ENCODE measurements around the gene SLC22A13.

DNA sequence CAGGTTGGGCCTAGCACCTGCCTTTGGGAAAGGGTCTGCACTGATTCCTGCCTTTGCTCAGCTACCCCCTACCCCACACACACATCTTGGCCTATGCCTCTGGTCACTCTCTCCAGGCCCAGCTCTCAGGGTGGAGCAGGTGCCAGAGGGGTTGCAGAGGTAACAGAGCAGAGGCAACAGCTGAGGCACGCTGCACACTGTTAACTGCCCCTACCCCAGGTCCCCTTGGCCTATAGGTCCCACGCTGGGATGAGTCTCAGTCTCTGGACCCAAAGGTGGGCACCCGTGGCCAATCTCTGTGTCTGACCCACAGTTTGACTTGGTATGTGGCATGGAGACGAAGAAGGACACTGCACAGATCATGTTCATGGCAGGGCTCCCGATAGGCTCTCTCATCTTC is 41.3 kb downstream of the SLC22A13 start:
- TF ChIP-seq CTCF (IDR thresholded peaks at IDR 0.05 in 8 of 11, conservative IDR thresholded peaks at IDR 0.05 in 3 of 11): no peak
- no peak for TF ChIP-seq POLR2A (IDR thresholded peaks at IDR 0.05)
- no peak for TF ChIP-seq POLR2AphosphoS5 (IDR thresholded peaks at IDR 0.05)
